Measurements from ENCODE around the gene CYTH2.

The CYTH2 gene

DNA sequence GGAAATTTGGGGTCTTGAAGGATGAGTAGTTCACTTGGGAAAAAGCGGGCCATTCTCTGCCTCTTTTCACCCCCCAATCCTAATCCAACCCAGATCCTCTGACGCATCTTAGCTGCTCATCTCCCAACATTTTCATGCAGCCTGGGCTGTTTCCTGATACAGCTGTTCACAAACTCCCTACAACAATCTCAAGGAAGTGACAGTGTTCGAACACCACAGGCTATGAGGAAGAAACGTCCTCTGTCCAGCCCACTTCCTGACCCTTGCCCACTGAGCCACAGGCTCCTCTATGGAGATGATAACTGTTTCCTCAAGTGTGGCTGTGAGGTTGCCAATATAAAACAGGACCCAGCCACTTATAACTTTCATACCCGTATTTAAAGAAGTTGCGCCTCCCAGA lies 26.2 kb downstream of the CYTH2 start (continued):
- TF ChIP-seq ZNF626 (tag by site-specific recombination; IDR thresholded peaks at IDR 0.05) (no peak), ZNF610 (tag by site-specific recombination; IDR thresholded peaks at IDR 0.05; ENCODE audit: borderline replicate concordance) (no peak), ZXDB (tag by site-specific recombination; IDR thresholded peaks at IDR 0.05) (no peak), ZNF10 (tag by site-specific recombination; IDR thresholded peaks at IDR 0.05) (no peak), MYNN (tag by site-specific recombination; IDR thresholded peaks at IDR 0.05; ENCODE audit: borderline replicate concordance) (no peak)
- TF ChIP-seq, protein P1, sequence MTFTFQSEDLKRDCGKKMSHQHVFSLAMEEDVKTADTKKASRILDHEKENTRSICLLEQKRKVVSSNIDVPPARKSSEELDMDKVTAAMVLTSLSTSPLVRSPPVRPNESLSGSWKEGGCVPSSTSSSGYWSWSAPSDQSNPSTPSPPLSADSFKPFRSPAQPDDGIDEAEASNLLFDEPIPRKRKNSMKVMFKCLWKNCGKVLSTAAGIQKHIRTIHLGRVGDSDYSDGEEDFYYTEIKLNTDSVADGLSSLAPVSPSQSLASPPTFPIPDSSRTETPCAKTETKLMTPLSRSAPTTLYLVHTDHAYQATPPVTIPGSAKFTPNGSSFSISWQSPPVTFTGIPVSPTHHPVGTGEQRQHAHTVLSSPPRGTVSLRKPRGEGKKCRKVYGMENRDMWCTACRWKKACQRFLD (tag by site-specific recombination; IDR thresholded peaks at IDR 0.05), result no peak

DNA sequence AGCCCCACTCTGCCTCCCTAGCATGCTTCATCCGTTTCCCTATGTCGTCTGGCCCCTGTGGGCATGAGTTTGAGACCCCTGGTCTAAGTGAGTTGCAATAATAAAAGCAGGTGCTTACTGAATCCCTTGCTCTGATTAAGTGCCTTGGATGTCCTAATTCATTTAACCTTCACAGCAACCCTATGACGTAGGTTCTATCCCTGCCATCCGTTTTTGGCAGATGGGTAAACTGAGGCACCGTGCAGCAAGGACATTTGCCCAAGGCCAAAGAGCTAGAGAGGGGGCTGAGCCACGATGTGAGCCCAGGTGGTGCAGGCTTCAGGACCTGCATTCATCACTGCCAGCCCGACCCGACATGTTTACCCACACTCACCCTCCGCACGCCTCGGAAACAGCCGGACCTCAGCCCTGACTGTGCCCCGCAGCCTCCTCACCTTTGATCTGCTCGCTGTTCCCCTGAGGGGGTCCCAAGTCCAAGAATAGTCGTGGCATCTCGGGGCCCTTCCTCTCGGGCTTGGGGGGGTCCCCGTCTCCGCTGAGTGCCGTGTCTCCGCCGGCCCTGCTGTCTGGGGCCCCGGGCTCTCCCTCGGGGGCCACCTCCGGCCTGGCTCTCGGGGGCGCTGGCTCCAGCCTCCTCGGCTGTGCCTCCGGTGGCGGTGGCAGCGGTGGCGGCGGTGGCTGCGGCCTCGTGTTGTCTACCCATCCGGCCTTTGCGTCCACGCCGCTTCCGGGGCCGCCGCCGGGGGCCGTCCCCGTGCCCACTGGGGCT lies 28.0 kb downstream of the CYTH2 start:
- Histone ChIP-seq H3K4me3 (ENCODE audit: low read depth, low read length) (no peak overlapping the region), H3K9me3 (ENCODE audit: control insufficient read depth, insufficient read depth, low read depth, low read length) (no peaks in the 10 kb centered on the region), H3K4me1 (ENCODE audit: control insufficient read depth, insufficient read depth, low read length) (peaks cover 3% of the 10 kb centered on the region; the same call in 1 of the 2 replicates), H3K36me3 (ENCODE audit: control insufficient read depth in 2 of 2, insufficient read depth in 1 of 2, low read length in 2 of 2) (no peaks in the 10 kb centered on the region), H3K27ac (ENCODE audit: extremely low read depth, low read depth, low read length) (no peak overlapping the region)
- TF ChIP-seq ZNF585B (tag by site-specific recombination; IDR thresholded peaks at IDR 0.05), result no peak
- TF ChIP-seq ZNF114 (tag by site-specific recombination; IDR thresholded peaks at IDR 0.05), result no peak
- no peak for TF ChIP-seq ZNF76 (tag by site-specific recombination; IDR thresholded peaks at IDR 0.05; ENCODE audit: borderline replicate concordance, low read depth)
- no peak for TF ChIP-seq ZNF658 (tag by site-specific recombination; IDR thresholded peaks at IDR 0.05)
- no peak for TF ChIP-seq ZNF18 (tag by site-specific recombination; IDR thresholded peaks at IDR 0.05)
- TF ChIP-seq, protein P2, sequence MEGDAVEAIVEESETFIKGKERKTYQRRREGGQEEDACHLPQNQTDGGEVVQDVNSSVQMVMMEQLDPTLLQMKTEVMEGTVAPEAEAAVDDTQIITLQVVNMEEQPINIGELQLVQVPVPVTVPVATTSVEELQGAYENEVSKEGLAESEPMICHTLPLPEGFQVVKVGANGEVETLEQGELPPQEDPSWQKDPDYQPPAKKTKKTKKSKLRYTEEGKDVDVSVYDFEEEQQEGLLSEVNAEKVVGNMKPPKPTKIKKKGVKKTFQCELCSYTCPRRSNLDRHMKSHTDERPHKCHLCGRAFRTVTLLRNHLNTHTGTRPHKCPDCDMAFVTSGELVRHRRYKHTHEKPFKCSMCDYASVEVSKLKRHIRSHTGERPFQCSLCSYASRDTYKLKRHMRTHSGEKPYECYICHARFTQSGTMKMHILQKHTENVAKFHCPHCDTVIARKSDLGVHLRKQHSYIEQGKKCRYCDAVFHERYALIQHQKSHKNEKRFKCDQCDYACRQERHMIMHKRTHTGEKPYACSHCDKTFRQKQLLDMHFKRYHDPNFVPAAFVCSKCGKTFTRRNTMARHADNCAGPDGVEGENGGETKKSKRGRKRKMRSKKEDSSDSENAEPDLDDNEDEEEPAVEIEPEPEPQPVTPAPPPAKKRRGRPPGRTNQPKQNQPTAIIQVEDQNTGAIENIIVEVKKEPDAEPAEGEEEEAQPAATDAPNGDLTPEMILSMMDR (tag by site-specific recombination; IDR thresholded peaks at IDR 0.05), result no peak
- CTCF ChIA-PET, result interaction anchor here (0.6 to 11.2 kb wide), 2 partner anchors 89 to 502 kb away, joined by 3 to 170 read pairs; no protein-coding TSS in a partner anchor
- POLR2A ChIA-PET, result interaction anchor here (0.5 to 1.4 kb wide), 2 partner anchors 8 to 87 kb away, joined by 4 to 6 read pairs; no protein-coding TSS in a partner anchor

- H3K9me3 ChIP-seq (ENCODE audit: control insufficient read depth, insufficient read depth, low read depth, low read length), result no peaks in the 10 kb centered on the region
- TF ChIP-seq PRDM1 (tag by site-specific recombination; IDR thresholded peaks at IDR 0.05) (peak; percentile 77; the same call in 1 of the 2 replicates), ZNF114 (tag by site-specific recombination; IDR thresholded peaks at IDR 0.05) (no peak)
- TF ChIP-seq, protein P3, sequence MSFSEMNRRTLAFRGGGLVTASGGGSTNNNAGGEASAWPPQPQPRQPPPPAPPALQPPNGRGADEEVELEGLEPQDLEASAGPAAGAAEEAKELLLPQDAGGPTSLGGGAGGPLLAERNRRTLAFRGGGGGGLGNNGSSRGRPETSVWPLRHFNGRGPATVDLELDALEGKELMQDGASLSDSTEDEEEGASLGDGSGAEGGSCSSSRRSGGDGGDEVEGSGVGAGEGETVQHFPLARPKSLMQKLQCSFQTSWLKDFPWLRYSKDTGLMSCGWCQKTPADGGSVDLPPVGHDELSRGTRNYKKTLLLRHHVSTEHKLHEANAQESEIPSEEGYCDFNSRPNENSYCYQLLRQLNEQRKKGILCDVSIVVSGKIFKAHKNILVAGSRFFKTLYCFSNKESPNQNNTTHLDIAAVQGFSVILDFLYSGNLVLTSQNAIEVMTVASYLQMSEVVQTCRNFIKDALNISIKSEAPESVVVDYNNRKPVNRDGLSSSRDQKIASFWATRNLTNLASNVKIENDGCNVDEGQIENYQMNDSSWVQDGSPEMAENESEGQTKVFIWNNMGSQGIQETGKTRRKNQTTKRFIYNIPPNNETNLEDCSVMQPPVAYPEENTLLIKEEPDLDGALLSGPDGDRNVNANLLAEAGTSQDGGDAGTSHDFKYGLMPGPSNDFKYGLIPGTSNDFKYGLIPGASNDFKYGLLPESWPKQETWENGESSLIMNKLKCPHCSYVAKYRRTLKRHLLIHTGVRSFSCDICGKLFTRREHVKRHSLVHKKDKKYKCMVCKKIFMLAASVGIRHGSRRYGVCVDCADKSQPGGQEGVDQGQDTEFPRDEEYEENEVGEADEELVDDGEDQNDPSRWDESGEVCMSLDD (tag by site-specific recombination; IDR thresholded peaks at IDR 0.05), result peak; percentile 62; the same call in 1 of the 2 replicates
- H3K36me3 ChIP-seq (ENCODE audit: control insufficient read depth in 2 of 2, insufficient read depth in 1 of 2, low read length in 2 of 2), result no peaks in the 10 kb centered on the region
- ChIA-PET CTCF (interaction anchor here (0.6 kb wide), 1 partner anchor 503 kb away, joined by 3 read pairs; no protein-coding TSS in a partner anchor), POLR2A (no interaction called here)
- no peak overlapping the region for H3K27ac ChIP-seq (ENCODE audit: extremely low read depth, low read depth, low read length)
- H3K4me1 ChIP-seq (ENCODE audit: control insufficient read depth, insufficient read depth, low read length), result peaks cover 3% of the 10 kb centered on the region; the same call in 1 of the 2 replicates
- no peak overlapping the region for H3K4me3 ChIP-seq (ENCODE audit: low read depth, low read length)
These were observed 28.8 kb downstream of the CYTH2 start for GRCh38 chr19:48497728-48498594.

Measured in HEK293 (cell line).